AG04450 (cell line): ENCODE data around the gene ABI1. TPM values are rescaled to one million over a fixed set of nuclear protein-coding genes. Genes with fewer than 3 reads are reported as not detected.
"Not testable (repeated sequence)": the region's sequence is repeated elsewhere in the genome, so short reads cannot be mapped to it uniquely, and the experiment has no call there.

Experiments
- CTCF ChIA-PET: fragments of 300-600, 350-600 bp; formaldehyde crosslinking; extraction: SDS; loops from one replicate; lab custom pipeline; 2022; ENCODE audit warnings: antibody characterized with exemption, inconsistent platforms; lab: Charles Lee
- POLR2A ChIA-PET: fragments of 350-600 bp; formaldehyde crosslinking; extraction: SDS; loops from one replicate; lab custom pipeline; 2021; ENCODE audit warnings: antibody characterized with exemption, inconsistent platforms; lab: Yijun Ruan, JAX
- DNase-seq: peaks from one replicate; pipeline ENCODE4 v3.0.0-alpha.2; 2011; ENCODE audit warnings: low read depth, low spot score
- H3K27ac ChIP-seq: one replicate; pipeline ENCODE4 v1.5.1; 2012; ENCODE audit warnings: low read depth, low read length, control low read depth
- H3K27me3 ChIP-seq: one replicate; pipeline ENCODE4 v1.6.0; 2012; ENCODE audit warnings: low read length; ENCODE audit not compliant: control insufficient read depth, insufficient read depth
- H3K4me3 ChIP-seq: 2 replicates; pipeline ENCODE4 v1.5.1; 2011; ENCODE audit warnings: mild to moderate bottlenecking, low read depth, low read length, control low read depth
- H3K9me3 ChIP-seq: 2 replicates; pipeline ENCODE4 v1.5.1; 2012; ENCODE audit warnings: low read length; ENCODE audit not compliant: control insufficient read depth, insufficient read depth
- CTCF ChIP-seq: IDR thresholded peaks from 2 replicates; pipeline ENCODE4 v1.5.1; 2011; ENCODE audit warnings: low read depth, low read length, control low read depth, inconsistent platforms
- polyA minus RNA-seq: library from RNA; depleted of rRNA, polyadenylated mRNA; stranded (reverse); fragments of >200 nt; gene quantifications from 2 replicates; pipeline ENCODE4 v1.2.3, GENCODE V29; 2011; rRNA and poly(A)+ RNA removed
- polyA plus RNA-seq: library from polyadenylated mRNA; depleted of rRNA; stranded (reverse); fragments of >200 nt; gene quantifications from 2 replicates; pipeline ENCODE4 v1.2.3, GENCODE V29; 2011; rRNA removed

ABI1 gene
- polyA plus RNA-seq: 51.1 and 64.2 TPM in 2 replicates
- polyA minus RNA-seq: 33.5 and 41.9 TPM in 2 replicates

DNA sequence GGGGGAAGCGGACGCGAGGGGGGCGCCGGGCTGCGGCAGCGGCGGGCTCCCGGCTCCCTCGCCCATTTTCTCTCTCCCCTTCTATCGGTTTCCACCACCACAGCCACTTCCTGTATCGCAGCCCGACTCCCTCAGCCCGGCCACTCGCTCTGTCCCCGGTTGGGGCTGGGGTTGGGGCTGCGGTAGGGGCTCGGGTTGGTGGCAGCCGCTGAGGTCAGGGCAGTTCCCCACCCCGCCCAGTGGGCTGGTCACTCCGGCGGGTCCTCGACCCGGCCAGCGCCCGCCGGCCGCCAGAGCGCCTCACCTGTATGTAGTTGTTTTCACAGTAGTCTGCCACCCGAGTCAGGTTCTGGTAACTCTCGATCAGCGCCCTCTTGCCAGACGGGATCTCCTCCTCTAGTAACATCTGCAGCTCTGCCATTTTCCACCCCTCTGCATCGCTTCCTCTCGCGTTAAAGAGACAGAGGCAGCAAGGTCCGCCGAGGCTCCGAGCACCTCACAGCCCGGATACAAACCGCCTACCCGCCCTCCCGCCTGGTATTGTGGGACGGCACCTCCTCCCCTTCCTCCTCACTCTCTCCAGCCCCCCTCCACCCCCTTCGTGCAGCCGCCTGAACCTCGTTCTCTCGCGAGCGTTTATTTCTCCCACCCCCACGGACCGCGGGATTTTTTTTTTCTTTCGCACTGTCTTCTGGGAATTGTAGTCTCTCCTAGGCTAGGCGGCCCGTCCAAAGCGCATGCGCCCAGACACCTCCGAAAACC is at the start of gene ABI1:
Gene ABI1, minus strand, starts transcription at position 516 of the 762 bp plus-strand sequence. Its CDS starts 95 bp downstream, at position 421.
- POLR2A ChIA-PET: interaction anchor here (0.6 to 1.1 kb wide), 2 partner anchors 21 to 134 kb away, joined by 5 to 6 read pairs; no protein-coding TSS in a partner anchor
- peak; percentile 97 for DNase-seq
- CTCF ChIA-PET: interaction anchor here (0.7 to 4.4 kb wide), 21 partner anchors 11 to 180 kb away, joined by 3 to 51 read pairs (median 5); no protein-coding TSS in a partner anchor
- TF ChIP-seq CTCF: no peak
- Histone ChIP-seq H3K4me3 (peak within 1 kb of the TSS; percentile 90), H3K9me3 (no peaks in the 10 kb centered on the region), H3K27me3 (peaks cover 4% of the 10 kb centered on the region), H3K27ac (peak within 1 kb of the TSS; percentile 70)

- no peak overlapping the region for H3K27ac ChIP-seq
- H3K27me3 ChIP-seq: no peaks in the 10 kb centered on the region
- CTCF ChIA-PET: no interaction called here
- no peak for DNase-seq
- H3K9me3 ChIP-seq: peaks cover 7% of the 10 kb centered on the region; the same call in 1 of the 2 replicates
- POLR2A ChIA-PET: no interaction called here
- H3K4me3 ChIP-seq: no peak overlapping the region
- TF ChIP-seq CTCF: no peak
Observed at GRCh38 chr10:26909753-26910152, 49.0 kb upstream of the ABI1 start.

DNA sequence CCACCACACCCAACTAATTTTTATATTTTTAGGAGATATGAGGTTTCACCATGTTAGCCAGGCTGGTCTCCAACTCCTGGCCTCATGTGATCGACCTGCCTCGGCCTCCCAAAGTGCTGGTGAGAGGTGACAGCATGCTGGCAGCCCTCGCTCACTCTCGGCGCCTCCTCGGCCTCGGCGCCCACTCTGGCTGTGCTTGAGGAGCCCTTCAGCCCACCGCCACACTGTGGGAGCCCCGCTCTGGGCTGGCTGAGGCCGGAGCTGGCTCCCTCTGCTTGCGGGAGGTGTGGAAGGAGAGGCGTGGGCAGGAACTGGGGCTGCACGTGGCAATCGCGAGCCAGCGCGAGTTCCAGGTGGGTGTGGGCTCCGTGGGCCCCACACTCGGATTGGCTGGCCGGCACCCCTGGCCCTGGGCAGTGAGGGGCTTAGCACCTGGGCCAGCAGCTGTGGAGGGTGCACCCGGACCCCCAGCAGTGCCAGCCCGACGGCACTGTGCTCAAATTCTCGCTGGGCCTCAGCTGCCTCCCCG is 44.6 kb upstream of the ABI1 start:
- H3K27me3 ChIP-seq, H3K9me3 ChIP-seq, H3K27ac ChIP-seq, DNase-seq, H3K4me3 ChIP-seq, POLR2A ChIA-PET, CTCF ChIA-PET: not testable (repeated sequence)

GRCh38 chr10:26903431-26904217 is 42.9 kb upstream of the ABI1 start:
- Histone ChIP-seq H3K27ac (no peak overlapping the region), H3K9me3 (peaks cover 7% of the 10 kb centered on the region; the same call in 1 of the 2 replicates), H3K27me3 (no peaks in the 10 kb centered on the region), H3K4me3 (no peak overlapping the region)
- no peak for TF ChIP-seq CTCF
- ChIA-PET POLR2A (no interaction called here), CTCF (no interaction called here)
- DNase-seq: no peak

DNA sequence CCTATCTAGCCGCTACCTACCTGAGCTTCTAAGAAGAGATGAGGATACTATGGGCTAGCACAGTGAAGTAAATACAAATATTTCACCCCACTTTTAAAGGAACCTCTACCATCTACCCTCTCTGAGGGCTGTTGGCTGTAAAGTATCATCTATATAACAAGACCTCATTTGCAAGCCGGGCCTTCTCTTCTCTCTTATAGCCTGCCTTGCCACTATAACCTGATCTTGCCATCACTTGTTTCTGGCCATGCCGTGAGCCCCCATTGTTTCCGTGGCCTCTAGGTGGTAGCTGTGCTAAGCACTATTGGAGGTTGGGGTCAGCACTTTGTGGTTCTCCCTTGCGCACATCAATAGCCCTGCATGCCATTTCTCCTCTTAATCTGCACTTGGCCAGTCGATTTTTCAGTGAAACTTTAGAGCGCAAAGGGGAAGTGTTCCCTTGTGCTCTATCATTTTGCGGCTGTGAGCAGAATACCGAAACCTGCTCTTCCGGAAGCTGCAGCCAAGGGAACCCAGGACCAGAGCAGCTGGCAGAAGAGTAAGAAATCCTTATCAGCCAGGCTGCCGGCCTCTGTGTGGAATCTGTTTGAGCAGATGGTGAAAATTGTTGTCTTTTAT is 31.7 kb upstream of the ABI1 start:
- CTCF ChIA-PET, H3K27me3 ChIP-seq, POLR2A ChIA-PET, H3K4me3 ChIP-seq, H3K9me3 ChIP-seq, H3K27ac ChIP-seq, DNase-seq: not testable (repeated sequence)
